ENCODE data around the gene GFPT2. TPM values are rescaled to one million over a fixed set of nuclear protein-coding genes. Genes with fewer than 3 reads are reported as not detected.
A peak's percentile ranks its signal among the peaks of the same experiment; 100 is the strongest.

Gene GFPT2
- total and polyA plus RNA-seq, 9 donors = 18.5 to 135 (median 41.5) TPM

- H3K9me3 ChIP-seq = no peaks in the 10 kb centered on the region
- peaks cover 8% of the 10 kb centered on the region for H3K4me1 ChIP-seq (ENCODE audit: insufficient read depth)
- intact Hi-C loops (cut with DNase I) = no loop called here
- no peak overlapping the region for H3K27ac ChIP-seq
- no peaks in the 10 kb centered on the region for H3K27me3 ChIP-seq
- no peak overlapping the region for H3K4me3 ChIP-seq
- TF ChIP-seq EP300 (IDR thresholded peaks at IDR 0.05) (no peak), POLR2A (IDR thresholded peaks at IDR 0.05) (no peak), CTCF (IDR thresholded peaks at IDR 0.05) (no peak)
- 62 to 65% (median 64%) methylated on average over 14 of the region's 14 CpGs for WGBS, 3 donors
- DNase-seq = peak in 1 of 5 donors; percentile 65
- H3K36me3 ChIP-seq = no peaks in the 10 kb centered on the region
These were observed 9.1 kb downstream of the GFPT2 start for GRCh38 chr5:180343831-180344695.

DNA sequence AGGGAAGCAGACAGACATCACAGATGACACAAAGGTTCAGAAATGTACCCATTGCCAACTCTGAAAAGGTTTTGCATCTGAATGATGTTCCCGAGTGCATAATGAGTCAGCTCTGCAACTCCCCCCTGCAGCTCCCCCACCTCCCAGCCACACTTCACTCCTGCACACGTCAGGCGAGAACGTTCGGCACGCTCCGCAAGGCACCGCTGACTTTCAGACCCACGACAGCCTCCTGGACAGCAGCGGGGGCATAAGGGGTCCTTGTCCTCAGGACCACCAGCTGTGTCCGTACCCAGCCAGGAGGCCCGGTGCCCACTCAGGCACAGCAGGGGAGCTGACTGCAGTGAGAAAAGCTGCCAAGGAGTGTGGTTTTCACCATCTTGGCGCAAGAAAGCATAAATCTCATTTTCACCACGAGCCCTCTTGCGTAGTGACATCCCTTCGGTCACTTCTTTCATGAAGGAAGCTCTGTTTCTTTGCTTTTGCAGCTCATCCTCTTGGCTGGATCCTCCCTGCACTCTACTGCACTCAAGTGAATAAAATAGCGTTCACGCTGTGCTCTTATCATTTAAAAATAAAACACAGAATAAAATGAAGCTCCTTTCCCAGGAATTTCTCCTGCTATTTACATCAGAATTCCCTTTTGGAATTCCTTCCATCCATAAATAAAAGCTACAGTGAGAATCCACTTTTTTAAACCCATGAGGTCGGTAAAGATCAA lies 9.9 kb downstream of the GFPT2 start:
- no peaks in the 10 kb centered on the region for H3K9me3 ChIP-seq
- intact Hi-C loops (cut with DNase I) = no loop called here
- H3K4me1 ChIP-seq (ENCODE audit: insufficient read depth) = peaks cover 8% of the 10 kb centered on the region
- no peaks in the 10 kb centered on the region for H3K36me3 ChIP-seq
- 4 to 12% (median 5%) methylated on average over 19 of the region's 19 CpGs for WGBS, 3 donors
- TF ChIP-seq EP300 (IDR thresholded peaks at IDR 0.05) (no peak), POLR2A (IDR thresholded peaks at IDR 0.05) (no peak), CTCF (IDR thresholded peaks at IDR 0.05) (no peak)
- H3K27ac ChIP-seq = no peak overlapping the region
- H3K27me3 ChIP-seq = no peaks in the 10 kb centered on the region
- no peak for DNase-seq
- H3K4me3 ChIP-seq = no peak overlapping the region

GRCh38 chr5:180341595-180341994 lies 11.5 kb downstream of the GFPT2 start:
- no peak for TF ChIP-seq CTCF (IDR thresholded peaks at IDR 0.05)
- no peak for TF ChIP-seq EP300 (IDR thresholded peaks at IDR 0.05)
- TF ChIP-seq POLR2A (IDR thresholded peaks at IDR 0.05) = no peak
- 94 to 95% (median 94%) methylated on average over 8 of the region's 8 CpGs for WGBS, 3 donors
- no peak overlapping the region for H3K27ac ChIP-seq

GRCh38 chr5:180340856-180341255 lies 12.3 kb downstream of the GFPT2 start:
- TF ChIP-seq POLR2A (IDR thresholded peaks at IDR 0.05) (no peak), EP300 (IDR thresholded peaks at IDR 0.05) (no peak), CTCF (IDR thresholded peaks at IDR 0.05) (no peak)
- Histone ChIP-seq H3K27me3 (no peaks in the 10 kb centered on the region), H3K36me3 (no peaks in the 10 kb centered on the region), H3K27ac (no peak overlapping the region), H3K9me3 (no peaks in the 10 kb centered on the region), H3K4me1 (ENCODE audit: insufficient read depth) (peaks cover 8% of the 10 kb centered on the region), H3K4me3 (no peak overlapping the region)
- intact Hi-C loops (cut with DNase I) = no loop called here
- DNase-seq = no peak
- 57 to 73% (median 66%) methylated on average over 9 of the region's 9 CpGs for WGBS, 3 donors

More at GRCh38 chr5:180341595-180341994, 11.5 kb downstream of the GFPT2 start:
- intact Hi-C loops (cut with DNase I) = no loop called here
- no peaks in the 10 kb centered on the region for H3K9me3 ChIP-seq
- H3K36me3 ChIP-seq = no peaks in the 10 kb centered on the region
- no peak for DNase-seq
- H3K27me3 ChIP-seq = no peaks in the 10 kb centered on the region
- H3K4me1 ChIP-seq (ENCODE audit: insufficient read depth) = peaks cover 8% of the 10 kb centered on the region
- H3K4me3 ChIP-seq = no peak overlapping the region
